HepG2 (cell line): Measurements from ENCODE around the gene OTUD7B. TPM values are rescaled to one million over a fixed set of nuclear protein-coding genes. Genes with fewer than 3 reads are reported as not detected.

Source experiments
- ATAC-seq: fragments of 200-7000 bp; cut with Tn5 transposase; 3 replicates; pipeline ENCODE4 v1.9.1; 2020; ENCODE audit warnings: mild to moderate bottlenecking, moderate library complexity
- BruUV-seq: library from RNA; stranded (reverse); fragments of 400-500 nt; replicated peaks from 2 replicates; lab custom pipeline; 2021; lab: Mats Ljungman, UMichigan
- CTCF ChIA-PET: fragments of 300-600 bp; formaldehyde crosslinking; extraction: SDS; loops from one replicate; lab custom pipeline; 2021; ENCODE audit warnings: low total read pairs, inconsistent platforms, low intra/inter-chr PET ratio; lab: Yijun Ruan, JAX
- POLR2A ChIA-PET: fragments of 350-600 bp; sonication (Branson Sonifier 250); formaldehyde crosslinking; loops from one replicate; lab custom pipeline; 2020; ENCODE audit warnings: antibody characterized with exemption, inconsistent platforms; lab: Yijun Ruan, JAX
- DNase-seq: peaks from one replicate; pipeline ENCODE4 v3.0.0-alpha.2; 2015; ENCODE audit warnings: low spot score
- FAIRE-seq: peaks from 3 replicates; lab custom pipeline; 2011; peaks lifted over from hg19 to GRCh38; lab: Jason Lieb, UNC
- H2AFZ ChIP-seq: one replicate; pipeline ENCODE4 v1.6.1; 2011; ENCODE audit warnings: low read length, inconsistent platforms
- H3K27ac ChIP-seq: fragments of 300-600 bp; 3 replicates; pipeline ENCODE4 v1.8.0; 2011; ENCODE audit warnings: mixed run types, mild to moderate bottlenecking, mixed read lengths, low read length, inconsistent platforms; ENCODE audit not compliant: insufficient read depth; ENCODE audit errors: extremely low read length
- H3K27me3 ChIP-seq, 2 experiments: fragments of 200-600 bp in 1 of 2; 2 replicates in 1 of 2; 3 replicates in 1 of 2; pipeline versions ENCODE4 v1.6.0 to v1.8.0; 2011; ENCODE audit warnings: low read length in 2 of 2, mild to moderate bottlenecking in 2 of 2, moderate library complexity in 2 of 2, inconsistent platforms in 1 of 2; ENCODE audit not compliant: insufficient read depth in 2 of 2, control insufficient read depth in 1 of 2
- H3K36me3 ChIP-seq, 2 experiments: fragments of 200-600 bp in 1 of 2; replicated peaks in 1 of 2; 2 replicates in 1 of 2; 3 replicates in 1 of 2; pipeline versions ENCODE4 v1.5.1 to v1.8.0; 2011; ENCODE audit warnings: low read length in 2 of 2, inconsistent platforms in 1 of 2; ENCODE audit not compliant: insufficient read depth in 2 of 2, control insufficient read depth in 1 of 2
- H3K4me1 ChIP-seq: 2 replicates; pipeline ENCODE4 v1.5.1; 2012; ENCODE audit warnings: low read length, inconsistent platforms; ENCODE audit not compliant: insufficient read depth
- H3K4me2 ChIP-seq: 2 replicates; pipeline ENCODE4 v1.6.0; 2011; ENCODE audit warnings: low read depth, low read length, inconsistent platforms
- H3K4me3 ChIP-seq, 3 experiments: fragments of 200-600 bp in 1 of 3; sonication (generic), shearing (Covaris generic) in 1 of 3; replicated peaks in 1 of 3; 2 replicates each; pipeline ENCODE4 v1.5.1; 2011 to 2016; ENCODE audit warnings: low read length in 3 of 3, inconsistent platforms in 2 of 3, low read depth in 2 of 3, mild to moderate bottlenecking in 2 of 3, control low read depth in 1 of 3, mixed read lengths in 1 of 3; ENCODE audit not compliant: insufficient read depth in 1 of 3
- H3K79me2 ChIP-seq: one replicate; pipeline ENCODE4 v1.6.1; 2011; ENCODE audit warnings: low read length, inconsistent platforms; ENCODE audit not compliant: insufficient read depth
- H3K9ac ChIP-seq: 2 replicates; pipeline ENCODE4 v1.6.0; 2011; ENCODE audit warnings: mild to moderate bottlenecking, low read depth, low read length, inconsistent platforms; ENCODE audit not compliant: insufficient read depth
- H3K9me3 ChIP-seq: 2 replicates; pipeline ENCODE4 v1.5.1; 2012; ENCODE audit warnings: mild to moderate bottlenecking, low read length
- H4K20me1 ChIP-seq: 2 replicates; pipeline ENCODE4 v1.6.0; 2011; ENCODE audit warnings: inconsistent platforms, mild to moderate bottlenecking, low read length, moderate library complexity; ENCODE audit not compliant: insufficient read depth
- FOXA3 ChIP-seq: IDR thresholded peaks from 2 replicates; pipeline ENCODE4 v1.6.1; 2016; ENCODE audit warnings: missing genetic modification reagents, missing compliant biosample characterization
- GATA4 ChIP-seq: sonication (generic); IDR thresholded peaks from 2 replicates; pipeline ENCODE4 v1.6.1; 2016; ENCODE audit warnings: antibody characterized with exemption, low read depth, borderline replicate concordance
- ISL2 ChIP-seq: sonication (generic); formaldehyde crosslinking; IDR thresholded peaks from 2 replicates; pipeline ENCODE4 v1.5.0; 2020; ENCODE audit warnings: missing genetic modification reagents
- JDP2 ChIP-seq: sonication (generic); formaldehyde crosslinking; IDR thresholded peaks from 2 replicates; pipeline ENCODE4 v1.8.1; 2022; ENCODE audit warnings: missing genetic modification reagents, borderline replicate concordance
- KAT8 ChIP-seq: IDR thresholded peaks from 2 replicates; pipeline ENCODE4 v1.6.1; 2016; ENCODE audit warnings: missing genetic modification reagents, missing compliant biosample characterization
- MED8 ChIP-seq: sonication (generic); formaldehyde crosslinking; IDR thresholded peaks from 2 replicates; pipeline ENCODE4 v1.8.1; 2023; ENCODE audit warnings: mild to moderate bottlenecking, missing genetic modification reagents; ENCODE audit not compliant: insufficient replicate concordance
- POGZ ChIP-seq: sonication (generic); formaldehyde crosslinking; IDR thresholded peaks from 2 replicates; pipeline ENCODE4 v1.4.0; 2020; ENCODE audit warnings: mild to moderate bottlenecking, missing genetic modification reagents
- RAD21 ChIP-seq: fragments of 450-650 bp; formaldehyde crosslinking; IDR thresholded peaks from 2 replicates; pipeline ENCODE4 v1.5.0; 2020; ENCODE audit warnings: mild to moderate bottlenecking
- SMC3 ChIP-seq: IDR thresholded peaks from 2 replicates; pipeline ENCODE4 v1.6.1; 2011; ENCODE audit warnings: low read length, improper control_type of control experiment
- STAG1 ChIP-seq: sonication (generic); formaldehyde crosslinking; IDR thresholded peaks from 2 replicates; pipeline ENCODE4 v1.4.0; 2020; ENCODE audit warnings: missing genetic modification reagents
- THAP11 ChIP-seq: IDR thresholded peaks from 2 replicates; pipeline ENCODE4 v1.6.1; 2016; ENCODE audit warnings: missing biosample characterization, missing genetic modification reagents
- XRCC5 ChIP-seq: fragments of 200-400 bp; formaldehyde crosslinking; optimal IDR thresholded peaks from 2 replicates; pipeline ENCODE3; 2017; ENCODE audit warnings: mild to moderate bottlenecking, low read length
- ZBTB38 ChIP-seq: sonication (generic); formaldehyde crosslinking; IDR thresholded peaks from 2 replicates; pipeline ENCODE4 v1.5.1; 2020; ENCODE audit warnings: mild to moderate bottlenecking, missing genetic modification reagents
- ZNF605 ChIP-seq: sonication (generic); formaldehyde crosslinking; IDR thresholded peaks from 2 replicates; pipeline ENCODE4 v1.8.0; 2022; ENCODE audit warnings: mild to moderate bottlenecking, missing genetic modification reagents
- ZNF607 ChIP-seq: sonication (generic); formaldehyde crosslinking; IDR thresholded peaks from 2 replicates; pipeline ENCODE4 v1.5.1; 2020; ENCODE audit warnings: missing genetic modification reagents, mild to moderate bottlenecking, borderline replicate concordance
- ZNF660 ChIP-seq: sonication (generic); formaldehyde crosslinking; IDR thresholded peaks from 2 replicates; pipeline ENCODE4 v1.5.1; 2020; ENCODE audit warnings: mild to moderate bottlenecking, low read depth, missing genetic modification reagents, borderline replicate concordance
- ZNF737 ChIP-seq: sonication (generic); formaldehyde crosslinking; IDR thresholded peaks from 2 replicates; pipeline ENCODE4 v1.5.0; 2020; ENCODE audit warnings: missing genetic modification reagents, mild to moderate bottlenecking, borderline replicate concordance
- ZNF773 ChIP-seq: sonication (generic); formaldehyde crosslinking; IDR thresholded peaks from 2 replicates; pipeline ENCODE4 v1.4.0; 2020; ENCODE audit warnings: missing genetic modification reagents, borderline replicate concordance
- ZNF780A ChIP-seq: sonication (generic); formaldehyde crosslinking; IDR thresholded peaks from 2 replicates; pipeline ENCODE4 v1.8.0; 2022; ENCODE audit warnings: mild to moderate bottlenecking, missing genetic modification reagents, moderate library complexity
- ZSCAN9 ChIP-seq: IDR thresholded peaks from 2 replicates; pipeline ENCODE4 v1.6.1; 2016; ENCODE audit warnings: borderline replicate concordance
- WGBS: methylation state at CpG from one replicate; pipeline ENCODE4 v1.1.6; 2017; ENCODE audit warnings: low lambda C conversion rate; 5-methylcytosine and 5-hydroxymethylcytosine counted together
- in situ Hi-C: cut with HindIII; loops from 2 replicates; pipeline ENCODE4 v1.10.0; 2017; ENCODE audit warnings: low pct_unique_long_range_greater_than_20kb; ENCODE audit not compliant: extremely low pct_ligation_motif_present
- intact Hi-C: fragments of 100-400 bp; cut with micrococcal nuclease; formaldehyde crosslinking; loops from one replicate; pipeline ENCODE4 v1.10.0; 2022; ENCODE audit not compliant: unreplicated experiment
- polyA plus RNA-seq, 8 experiments: library from polyadenylated mRNA; depleted of rRNA in 3 of 8; stranded (reverse) in 7 of 8; unstranded in 1 of 8; fragments of >200 nt; fragmentation: Illumina TruSeq in 4 of 8; extraction: Trizol in 4 of 8; gene quantifications; 2 replicates each; pipeline versions ENCODE4 v1.2.1 to v1.2.3, GENCODE V29; 2011 to 2016; ENCODE audit warnings: low read depth in 4 of 8, missing spikeins in 1 of 8, mixed read lengths in 1 of 8; ENCODE audit not compliant: insufficient read depth in 1 of 8
- total RNA-seq, 5 experiments: library from RNA; depleted of rRNA; stranded (reverse); fragments of >200 nt; fragmentation: Illumina TruSeq; extraction: Trizol; gene quantifications; 2 replicates each; pipeline ENCODE4 v1.2.3, GENCODE V29; 2016; ENCODE audit warnings: low read depth in 1 of 5
- TF ChIP-seq, protein P1 (sequence below): sonication (generic); formaldehyde crosslinking; IDR thresholded peaks from 2 replicates; pipeline ENCODE4 v1.4.0; 2020; ENCODE audit warnings: missing genetic modification reagents
- TF ChIP-seq, protein P2 (sequence below): sonication (generic); formaldehyde crosslinking; IDR thresholded peaks from 2 replicates; pipeline ENCODE4 v1.5.0; 2020; ENCODE audit warnings: mild to moderate bottlenecking, missing genetic modification reagents, moderate library complexity

Gene OTUD7B
- total and polyA plus RNA-seq, 2 of the 13 experiments (the other 11 are each of a cell fraction or from before 2014, with no cell fraction given) = 5.1 to 11.2 TPM

DNA sequence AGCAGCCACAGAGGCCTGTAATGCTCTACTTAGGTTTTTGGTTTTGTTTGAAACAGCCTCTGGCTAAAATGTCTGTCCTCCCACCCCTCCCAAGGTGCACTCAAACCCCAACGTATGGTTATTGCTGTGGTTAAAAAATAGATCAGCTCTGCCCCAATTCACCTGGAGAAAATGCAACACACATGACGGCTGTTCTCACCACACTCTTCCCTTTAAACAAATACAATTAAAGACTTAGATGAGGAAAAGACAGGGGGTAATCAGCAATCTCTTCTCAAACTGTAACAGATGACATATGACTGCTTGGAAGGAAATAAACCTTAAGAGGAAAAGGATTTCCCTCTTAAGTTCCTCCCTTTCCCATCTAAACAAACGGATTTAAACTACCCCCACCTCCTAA, 67.6 kb downstream of the OTUD7B start (continued):
- no peak for TF ChIP-seq FOXA3 (CRISPR knock-in tag)
- no peak for TF ChIP-seq JDP2 (CRISPR knock-in tag)
- TF ChIP-seq ZBTB38 (CRISPR knock-in tag) = no peak
- no peak for TF ChIP-seq GATA4
- TF ChIP-seq ZNF773 (CRISPR knock-in tag) = no peak
- no peak for TF ChIP-seq ZNF607 (CRISPR knock-in tag)
- TF ChIP-seq ZNF780A (CRISPR knock-in tag) = no peak
- TF ChIP-seq MED8 (CRISPR knock-in tag) = no peak
- TF ChIP-seq, protein P1, sequence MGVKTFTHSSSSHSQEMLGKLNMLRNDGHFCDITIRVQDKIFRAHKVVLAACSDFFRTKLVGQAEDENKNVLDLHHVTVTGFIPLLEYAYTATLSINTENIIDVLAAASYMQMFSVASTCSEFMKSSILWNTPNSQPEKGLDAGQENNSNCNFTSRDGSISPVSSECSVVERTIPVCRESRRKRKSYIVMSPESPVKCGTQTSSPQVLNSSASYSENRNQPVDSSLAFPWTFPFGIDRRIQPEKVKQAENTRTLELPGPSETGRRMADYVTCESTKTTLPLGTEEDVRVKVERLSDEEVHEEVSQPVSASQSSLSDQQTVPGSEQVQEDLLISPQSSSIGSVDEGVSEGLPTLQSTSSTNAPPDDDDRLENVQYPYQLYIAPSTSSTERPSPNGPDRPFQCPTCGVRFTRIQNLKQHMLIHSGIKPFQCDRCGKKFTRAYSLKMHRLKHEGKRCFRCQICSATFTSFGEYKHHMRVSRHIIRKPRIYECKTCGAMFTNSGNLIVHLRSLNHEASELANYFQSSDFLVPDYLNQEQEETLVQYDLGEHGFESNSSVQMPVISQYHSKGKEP = no peak
- TF ChIP-seq ZNF605 (CRISPR knock-in tag) = no peak

DNA sequence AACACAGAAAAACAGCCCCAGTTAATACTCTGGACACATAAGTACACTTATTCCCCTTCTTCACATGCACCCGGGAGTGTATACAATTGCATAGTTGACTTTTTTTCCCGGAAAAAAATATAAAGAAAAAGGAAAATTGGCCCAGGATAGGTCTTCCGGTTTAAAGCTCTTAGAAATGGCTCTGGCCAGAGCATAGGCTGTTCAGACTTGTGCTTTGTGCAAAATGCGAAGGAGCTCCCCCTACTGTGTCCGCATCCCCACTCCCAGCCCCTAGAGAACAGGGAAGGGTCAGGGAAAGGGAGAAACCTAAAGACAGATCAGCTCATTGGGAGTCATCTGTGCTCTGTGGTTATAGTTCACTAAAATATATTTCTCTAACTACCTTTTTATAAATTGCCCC, 68.3 kb downstream of the OTUD7B start:
- intact Hi-C loops = loop anchor here (1.0 kb wide), 1 partner anchor 54 kb away; no protein-coding TSS in a partner anchor
- peak; percentile 80 for ATAC-seq
- peaks cover 33% of the 10 kb centered on the region for H3K4me1 ChIP-seq
- H3K9ac ChIP-seq = no peak overlapping the region
- H3K9me3 ChIP-seq = no peaks in the 10 kb centered on the region
- no peaks in the 10 kb centered on the region for H4K20me1 ChIP-seq
- H3K4me2 ChIP-seq = no peak overlapping the region
- no peak overlapping the region for H3K27ac ChIP-seq
- H3K79me2 ChIP-seq = no peaks in the 10 kb centered on the region
- ChIA-PET CTCF (interaction anchor here (1.3 kb wide), 1 partner anchor 54 kb away, joined by 6 read pairs; no protein-coding TSS in a partner anchor), POLR2A (interaction anchor here (1.1 to 1.7 kb wide), 2 partner anchors 54 to 69 kb away, joined by 3 to 22 read pairs; partner anchors contain the start of gene OTUD7B)
- DNase-seq = peak; percentile 56
- H3K4me3 ChIP-seq = no peak overlapping the region
- 44% methylated on average over 5 of the region's 5 CpGs for WGBS
- FAIRE-seq = peak; percentile 56
- H3K36me3 ChIP-seq = peaks cover 5 to 22% of the 10 kb centered on the region in 2 experiments; a peak in 3 of 5 replicates
- BruUV-seq = no TSS peak
- in situ Hi-C loops = no loop called here
- no peak for TF ChIP-seq ZNF660 (CRISPR knock-in tag)
- no peak for TF ChIP-seq ISL2 (CRISPR knock-in tag)
- peak; percentile 50; the same call in 1 of the 2 replicates for TF ChIP-seq SMC3
- peak; percentile 63 for TF ChIP-seq STAG1 (CRISPR knock-in tag)
- no peak for TF ChIP-seq ZSCAN9 (CRISPR knock-in tag)
- peak; percentile 39 for TF ChIP-seq XRCC5
- 0 out of 2 replicates have a peak, but pooled peaks have one; percentile 15 for TF ChIP-seq THAP11 (CRISPR knock-in tag)
- 0 out of 2 replicates have a peak, but pooled peaks have one; percentile 17 for TF ChIP-seq KAT8 (CRISPR knock-in tag)
- TF ChIP-seq ZNF737 (CRISPR knock-in tag) = no peak
- peak; percentile 22; the same call in 1 of the 2 replicates for TF ChIP-seq RAD21 (CRISPR knock-in tag)
- TF ChIP-seq, protein P2, sequence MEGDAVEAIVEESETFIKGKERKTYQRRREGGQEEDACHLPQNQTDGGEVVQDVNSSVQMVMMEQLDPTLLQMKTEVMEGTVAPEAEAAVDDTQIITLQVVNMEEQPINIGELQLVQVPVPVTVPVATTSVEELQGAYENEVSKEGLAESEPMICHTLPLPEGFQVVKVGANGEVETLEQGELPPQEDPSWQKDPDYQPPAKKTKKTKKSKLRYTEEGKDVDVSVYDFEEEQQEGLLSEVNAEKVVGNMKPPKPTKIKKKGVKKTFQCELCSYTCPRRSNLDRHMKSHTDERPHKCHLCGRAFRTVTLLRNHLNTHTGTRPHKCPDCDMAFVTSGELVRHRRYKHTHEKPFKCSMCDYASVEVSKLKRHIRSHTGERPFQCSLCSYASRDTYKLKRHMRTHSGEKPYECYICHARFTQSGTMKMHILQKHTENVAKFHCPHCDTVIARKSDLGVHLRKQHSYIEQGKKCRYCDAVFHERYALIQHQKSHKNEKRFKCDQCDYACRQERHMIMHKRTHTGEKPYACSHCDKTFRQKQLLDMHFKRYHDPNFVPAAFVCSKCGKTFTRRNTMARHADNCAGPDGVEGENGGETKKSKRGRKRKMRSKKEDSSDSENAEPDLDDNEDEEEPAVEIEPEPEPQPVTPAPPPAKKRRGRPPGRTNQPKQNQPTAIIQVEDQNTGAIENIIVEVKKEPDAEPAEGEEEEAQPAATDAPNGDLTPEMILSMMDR (CRISPR knock-in tag) = peak; percentile 64
- TF ChIP-seq POGZ (CRISPR knock-in tag) = no peak
- H2AFZ ChIP-seq = no peak overlapping the region
- H3K27me3 ChIP-seq = no peaks in the 10 kb centered on the region
